K562 (cell line): ENCODE measurements around the gene TMC8. TPM values are rescaled to one million over a fixed set of nuclear protein-coding genes. Genes with fewer than 3 reads are reported as not detected.

Experiments used
- CBFB ChIP-seq: sonication (generic); formaldehyde crosslinking; IDR thresholded peaks from 2 replicates; pipeline ENCODE4 v1.4.0; 2020; ENCODE audit warnings: mild to moderate bottlenecking, missing genetic modification reagents
- EP400 ChIP-seq: fragments of 450-650 bp; IDR thresholded peaks from 2 replicates; pipeline ENCODE4 v1.6.1; 2017; ENCODE audit warnings: antibody characterized with exemption, mild to moderate bottlenecking, moderate library complexity
- FOXJ2 ChIP-seq: fragments of 200-800 bp; sonication (Bioruptor generic); IDR thresholded peaks from 2 replicates; pipeline ENCODE4 v1.6.1; 2016; ENCODE audit warnings: missing genetic modification characterization, missing compliant biosample characterization
- KHSRP ChIP-seq: fragments of 450-650 bp; IDR thresholded peaks from 2 replicates; pipeline ENCODE4 v1.6.1; 2017
- MAFK ChIP-seq: IDR thresholded peaks from 2 replicates; pipeline ENCODE4 v1.6.1; 2011; ENCODE audit warnings: low read length, improper control_type of control experiment
- MITF ChIP-seq: IDR thresholded peaks from 2 replicates; pipeline ENCODE4 v1.6.1; 2014; ENCODE audit warnings: antibody characterized with exemption
- NR0B1 ChIP-seq: fragments of 450-650 bp; IDR thresholded peaks from one replicate; pipeline ENCODE4 v1.6.1; 2018; ENCODE audit warnings: mild to moderate bottlenecking, moderate library complexity; ENCODE audit not compliant: partially characterized antibody
- NR2C1 ChIP-seq, 2 experiments: fragments of 450-650 bp; IDR thresholded peaks; 2 replicates each; pipeline ENCODE4 v1.6.1; 2017; ENCODE audit warnings: mild to moderate bottlenecking in 2 of 2, antibody characterized with exemption in 1 of 2, inconsistent platforms in 1 of 2, missing compliant biosample characterization in 1 of 2, missing genetic modification characterization in 1 of 2
- RBFOX2 ChIP-seq: fragments of 200-400 bp; formaldehyde crosslinking; IDR thresholded peaks from 2 replicates; pipeline ENCODE4 v1.6.1; 2017; ENCODE audit warnings: low read depth, mild to moderate bottlenecking, low read length, moderate library complexity
- REST ChIP-seq, 2 experiments: fragments of 450-650 bp; formaldehyde crosslinking in 1 of 2; IDR thresholded peaks; 2 replicates each; pipeline versions ENCODE4 v1.4.0 to v1.6.1; 2014 to 2020; ENCODE audit warnings: mild to moderate bottlenecking in 2 of 2, borderline replicate concordance in 1 of 2, low read depth in 1 of 2
- RUNX1 ChIP-seq: sonication (generic); IDR thresholded peaks from 2 replicates; pipeline ENCODE4 v1.6.1; 2016; ENCODE audit warnings: antibody characterized with exemption, low read depth
- SP2 ChIP-seq: IDR thresholded peaks from 2 replicates; pipeline ENCODE4 v1.6.1; 2011; ENCODE audit warnings: mild to moderate bottlenecking, low read depth, low read length, moderate library complexity; ENCODE audit not compliant: poor library complexity, severe bottlenecking; ENCODE audit errors: extremely low read depth
- STAT5B ChIP-seq: fragments of 250-450 bp; sonication (Bioruptor Pico); IDR thresholded peaks from 2 replicates; pipeline ENCODE4 v1.8.0; 2021; ENCODE audit warnings: mild to moderate bottlenecking, inconsistent platforms
- ZC3H8 ChIP-seq: fragments of 450-650 bp; IDR thresholded peaks from 2 replicates; pipeline ENCODE4 v1.6.1; 2017
- ZNF3 ChIP-seq: fragments of 250-450 bp; sonication (Bioruptor Pico); IDR thresholded peaks from 2 replicates; pipeline ENCODE4 v1.5.0; 2021; ENCODE audit warnings: mild to moderate bottlenecking, moderate library complexity
- ZNF431 ChIP-seq: sonication (generic); formaldehyde crosslinking; IDR thresholded peaks from 2 replicates; pipeline ENCODE4 v1.8.0; 2022; ENCODE audit warnings: mild to moderate bottlenecking, missing genetic modification reagents
- ZNF507 ChIP-seq: conservative IDR thresholded peaks from 2 replicates; pipeline ENCODE4 v1.6.1; 2017; ENCODE audit warnings: missing genetic modification characterization, missing compliant biosample characterization
- polyA plus RNA-seq, 8 experiments: library from polyadenylated mRNA; depleted of rRNA in 4 of 8; stranded (reverse) in 5 of 8; unstranded in 3 of 8; fragments of >200 nt; fragmentation: Nextera tagmentation in 2 of 8; fragmentation: Illumina TruSeq in 1 of 8; extraction: Ambion mirVana in 2 of 8; extraction: Trizol in 1 of 8; gene quantifications; 2 replicates each; pipeline versions ENCODE4 v1.2.1 to v1.2.3, GENCODE V29; 2011 to 2014; ENCODE audit warnings: inconsistent platforms in 1 of 8, missing spikeins in 1 of 8
- total RNA-seq, 7 experiments: library from RNA; depleted of rRNA in 6 of 7; stranded (reverse); fragments of >200 nt in 6 of 7; fragmentation: Illumina TruSeq in 2 of 7; extraction: Trizol in 2 of 7; gene quantifications; 2 replicates each; pipeline versions ENCODE4 v1.2.1 to v1.2.3, GENCODE V29; 2011 to 2021; ENCODE audit warnings: low replicate concordance in 1 of 7

Gene TMC8
- total and polyA plus RNA-seq, 9 of the 15 experiments (the other 6 are each of a cell fraction or from before 2014, with no cell fraction given), result 0.13 to 10.9 (median 2.8) TPM

GRCh38 chr17:78112518-78113471 is 17.8 kb upstream of the TMC8 start (continued):
- TF ChIP-seq CBFB (peak; percentile 71; the same call in 1 of the 2 replicates), ZNF3 (no peak), STAT5B (CRISPR knock-in tag) (no peak), FOXJ2 (no peak), SP2 (no peak), RBFOX2 (peak; percentile 51), REST (IDR thresholded peaks at IDR 0.05; ENCODE audit: borderline replicate concordance) (peak; percentile 87), REST (CRISPR knock-in tag; IDR thresholded peaks at IDR 0.05; ENCODE audit: low read depth) (no peak; the same call in 1 of the 2 replicates), KHSRP (no peak), RUNX1 (no peak), ZNF431 (CRISPR knock-in tag) (no peak), MAFK (no peak), MITF (no peak), ZC3H8 (no peak), ZNF507 (tag) (no peak), NR0B1 (no peak), EP400 (no peak), NR2C1 (IDR thresholded peaks at IDR 0.05) (no peak), NR2C1 (tag; IDR thresholded peaks at IDR 0.05) (no peak)
